Measurements from ENCODE around the gene SENP8.
A peak's percentile ranks its signal among the peaks of the same experiment; 100 is the strongest.

SENP8 gene

DNA sequence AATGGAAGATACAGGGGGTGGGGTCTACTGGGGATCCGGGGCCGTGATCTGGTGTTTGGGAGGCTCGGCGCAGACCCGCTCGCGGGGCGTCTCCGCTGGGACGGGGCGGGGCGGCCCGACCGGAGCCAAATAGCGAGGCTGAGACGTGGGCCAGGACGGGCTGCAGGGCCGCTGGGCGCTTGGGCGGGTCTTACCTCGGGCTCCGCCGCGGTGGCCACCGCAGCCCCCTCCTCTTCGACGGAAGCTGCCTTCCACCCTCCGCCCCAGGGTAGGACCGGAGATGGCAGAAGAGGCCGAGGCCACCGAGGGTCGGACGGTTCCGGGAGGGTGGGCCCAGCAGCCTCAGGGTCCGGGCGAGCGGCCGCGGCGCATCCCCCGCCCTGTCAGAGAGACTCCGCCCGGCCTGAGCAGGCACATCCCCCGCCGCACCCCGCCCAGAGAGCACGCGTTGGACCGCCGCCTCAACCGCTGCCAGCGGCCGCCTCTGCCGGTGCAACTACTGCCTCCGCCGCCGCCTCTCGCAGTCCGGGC, 652 bp upstream of the SENP8 start:
- H3K4me3 ChIP-seq (ENCODE audit: low read length, poor library complexity, severe bottlenecking) = peak overlapping the region; percentile 96
- H3K36me3 ChIP-seq (ENCODE audit: insufficient read depth, low read length) = no peaks in the 10 kb centered on the region
- H3K4me1 ChIP-seq (ENCODE audit: insufficient read depth, low read length, poor library complexity, severe bottlenecking) = peaks cover 48% of the 10 kb centered on the region
- peaks cover 55% of the 10 kb centered on the region for H3K79me2 ChIP-seq (ENCODE audit: insufficient read depth, low read length)
- H2AFZ ChIP-seq (ENCODE audit: low read length) = peak overlapping the region; percentile 82
- no peaks in the 10 kb centered on the region for H3K9me3 ChIP-seq (ENCODE audit: insufficient read depth, low read depth, low read length)
- H3K27me3 ChIP-seq (ENCODE audit: insufficient read depth, low read length, poor library complexity, severe bottlenecking) = no peaks in the 10 kb centered on the region
- H3K4me2 ChIP-seq (ENCODE audit: low read depth, low read length, poor library complexity, severe bottlenecking) = peak overlapping the region; percentile 83
- H3K9me2 ChIP-seq (replicated peaks; ENCODE audit: low read depth, low read length) = no peaks in the 10 kb centered on the region
- H3F3A ChIP-seq (ENCODE audit: low read depth) = no peaks in the 10 kb centered on the region
- peaks cover 37% of the 10 kb centered on the region for H4K20me1 ChIP-seq (ENCODE audit: insufficient read depth, low read length, poor library complexity, severe bottlenecking)
- no peak for TF ChIP-seq EZH2phosphoT487 (IDR thresholded peaks at IDR 0.05; ENCODE audit: borderline replicate concordance)
- TF ChIP-seq, protein P1, sequence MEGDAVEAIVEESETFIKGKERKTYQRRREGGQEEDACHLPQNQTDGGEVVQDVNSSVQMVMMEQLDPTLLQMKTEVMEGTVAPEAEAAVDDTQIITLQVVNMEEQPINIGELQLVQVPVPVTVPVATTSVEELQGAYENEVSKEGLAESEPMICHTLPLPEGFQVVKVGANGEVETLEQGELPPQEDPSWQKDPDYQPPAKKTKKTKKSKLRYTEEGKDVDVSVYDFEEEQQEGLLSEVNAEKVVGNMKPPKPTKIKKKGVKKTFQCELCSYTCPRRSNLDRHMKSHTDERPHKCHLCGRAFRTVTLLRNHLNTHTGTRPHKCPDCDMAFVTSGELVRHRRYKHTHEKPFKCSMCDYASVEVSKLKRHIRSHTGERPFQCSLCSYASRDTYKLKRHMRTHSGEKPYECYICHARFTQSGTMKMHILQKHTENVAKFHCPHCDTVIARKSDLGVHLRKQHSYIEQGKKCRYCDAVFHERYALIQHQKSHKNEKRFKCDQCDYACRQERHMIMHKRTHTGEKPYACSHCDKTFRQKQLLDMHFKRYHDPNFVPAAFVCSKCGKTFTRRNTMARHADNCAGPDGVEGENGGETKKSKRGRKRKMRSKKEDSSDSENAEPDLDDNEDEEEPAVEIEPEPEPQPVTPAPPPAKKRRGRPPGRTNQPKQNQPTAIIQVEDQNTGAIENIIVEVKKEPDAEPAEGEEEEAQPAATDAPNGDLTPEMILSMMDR (conservative IDR thresholded peaks at IDR 0.05; ENCODE audit: low read length) = no peak
- H3K9ac ChIP-seq (ENCODE audit: low read depth, low read length, poor library complexity, severe bottlenecking) = peak overlapping the region; percentile 68

DNA sequence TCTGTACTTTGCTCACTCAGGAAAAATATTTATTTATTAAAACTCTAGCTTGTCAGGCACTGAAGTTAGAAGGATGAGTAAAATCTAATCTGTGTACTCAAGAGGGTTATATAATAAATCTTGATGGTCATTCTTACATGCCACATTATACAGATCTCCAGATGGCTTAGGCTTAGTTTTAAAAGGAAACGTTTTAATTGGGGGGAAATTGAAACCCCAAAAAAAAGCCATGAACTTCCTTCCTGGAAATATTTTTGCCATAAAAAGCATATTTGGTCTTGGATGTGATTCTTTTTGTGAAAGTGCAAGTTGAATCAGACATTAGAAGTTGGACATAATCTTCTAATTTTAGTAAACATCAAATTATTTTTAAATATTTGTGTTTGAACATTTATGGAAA, 6.0 kb downstream of the SENP8 start:
- H3K27me3 ChIP-seq (ENCODE audit: insufficient read depth, low read length, poor library complexity, severe bottlenecking) = no peaks in the 10 kb centered on the region
- no peaks in the 10 kb centered on the region for H3K36me3 ChIP-seq (ENCODE audit: insufficient read depth, low read length)
- no peaks in the 10 kb centered on the region for H4K20me1 ChIP-seq (ENCODE audit: insufficient read depth, low read length, poor library complexity, severe bottlenecking)
- H3K4me1 ChIP-seq (ENCODE audit: insufficient read depth, low read length, poor library complexity, severe bottlenecking) = peaks cover 9% of the 10 kb centered on the region
- no peaks in the 10 kb centered on the region for H3K9me3 ChIP-seq (ENCODE audit: insufficient read depth, low read depth, low read length)
- H3K79me2 ChIP-seq (ENCODE audit: insufficient read depth, low read length) = peaks cover under 1% of the 10 kb centered on the region; the same call in 1 of the 2 replicates
- H2AFZ ChIP-seq (ENCODE audit: low read length) = no peak overlapping the region
- H3K4me3 ChIP-seq (ENCODE audit: low read length, poor library complexity, severe bottlenecking) = no peak overlapping the region
- no peaks in the 10 kb centered on the region for H3F3A ChIP-seq (ENCODE audit: low read depth)
- H3K4me2 ChIP-seq (ENCODE audit: low read depth, low read length, poor library complexity, severe bottlenecking) = no peak overlapping the region
- H3K9me2 ChIP-seq (replicated peaks; ENCODE audit: low read depth, low read length) = no peaks in the 10 kb centered on the region
- no peak overlapping the region for H3K9ac ChIP-seq (ENCODE audit: low read depth, low read length, poor library complexity, severe bottlenecking)
- TF ChIP-seq EZH2phosphoT487 (IDR thresholded peaks at IDR 0.05; ENCODE audit: borderline replicate concordance) = no peak
- TF ChIP-seq, protein P1 (conservative IDR thresholded peaks at IDR 0.05; ENCODE audit: low read length) = no peak

DNA sequence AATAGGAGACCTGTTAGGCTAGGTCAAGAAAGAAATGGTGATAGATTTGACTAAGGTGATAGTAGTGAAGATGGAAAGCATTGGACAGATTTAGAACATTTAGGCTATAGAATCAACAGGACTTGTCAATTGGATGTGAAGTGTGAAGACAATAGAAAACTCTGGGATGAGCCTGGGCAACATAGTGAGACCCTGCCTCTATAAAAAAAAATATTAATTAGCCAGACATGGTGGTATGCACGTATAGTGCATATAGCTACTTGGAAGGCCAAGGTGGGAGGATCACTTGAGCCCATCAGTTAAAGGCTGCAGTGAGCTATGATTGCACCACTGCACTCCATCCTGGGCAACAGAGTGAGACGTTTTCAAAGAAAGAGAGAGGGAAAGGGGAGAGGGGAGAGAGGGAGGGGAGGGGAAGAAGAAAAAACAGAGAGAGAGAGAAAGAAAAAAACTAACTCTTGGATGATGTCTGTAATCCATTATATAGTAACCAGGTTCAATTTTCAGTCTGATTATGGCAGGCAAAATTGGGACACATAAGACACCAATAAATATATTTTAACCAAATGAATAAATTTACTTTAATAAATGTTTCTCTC, 9.6 kb downstream of the SENP8 start:
- H3K4me2 ChIP-seq (ENCODE audit: low read depth, low read length, poor library complexity, severe bottlenecking) = no peak overlapping the region
- no peaks in the 10 kb centered on the region for H3K27me3 ChIP-seq (ENCODE audit: insufficient read depth, low read length, poor library complexity, severe bottlenecking)
- H3K9me3 ChIP-seq (ENCODE audit: insufficient read depth, low read depth, low read length) = no peaks in the 10 kb centered on the region
- TF ChIP-seq EZH2phosphoT487 (IDR thresholded peaks at IDR 0.05; ENCODE audit: borderline replicate concordance) = no peak
- TF ChIP-seq, protein P1 (conservative IDR thresholded peaks at IDR 0.05; ENCODE audit: low read length) = no peak
- H3F3A ChIP-seq (ENCODE audit: low read depth) = no peaks in the 10 kb centered on the region
- no peaks in the 10 kb centered on the region for H3K9me2 ChIP-seq (replicated peaks; ENCODE audit: low read depth, low read length)
- H3K79me2 ChIP-seq (ENCODE audit: insufficient read depth, low read length) = no peaks in the 10 kb centered on the region
- peaks cover 8% of the 10 kb centered on the region for H3K4me1 ChIP-seq (ENCODE audit: insufficient read depth, low read length, poor library complexity, severe bottlenecking)
- no peaks in the 10 kb centered on the region for H3K36me3 ChIP-seq (ENCODE audit: insufficient read depth, low read length)
- no peak overlapping the region for H3K9ac ChIP-seq (ENCODE audit: low read depth, low read length, poor library complexity, severe bottlenecking)
- no peak overlapping the region for H3K4me3 ChIP-seq (ENCODE audit: low read length, poor library complexity, severe bottlenecking)
- no peak overlapping the region for H2AFZ ChIP-seq (ENCODE audit: low read length)
- H4K20me1 ChIP-seq (ENCODE audit: insufficient read depth, low read length, poor library complexity, severe bottlenecking) = no peaks in the 10 kb centered on the region

Data from Loucy (cell line).